ENCODE measurements around the gene METTL2B.
"Not testable (repeated sequence)": the region's sequence is repeated elsewhere in the genome, so short reads cannot be mapped to it uniquely, and the experiment has no call there.

The METTL2B gene

GRCh38 chr7:128476402-128477335, at the start of gene METTL2B:
METTL2B (plus strand) TSS chr7:128476748; CDS start chr7:128476766, 18 bp downstream.
- in situ Hi-C loops (cut with MboI; ENCODE audit: low sequenced_read_pairs, unreplicated experiment) = not testable (repeated sequence)
- peak; percentile 85 for DNase-seq (ENCODE audit: low spot score)
- TF ChIP-seq, protein P1, sequence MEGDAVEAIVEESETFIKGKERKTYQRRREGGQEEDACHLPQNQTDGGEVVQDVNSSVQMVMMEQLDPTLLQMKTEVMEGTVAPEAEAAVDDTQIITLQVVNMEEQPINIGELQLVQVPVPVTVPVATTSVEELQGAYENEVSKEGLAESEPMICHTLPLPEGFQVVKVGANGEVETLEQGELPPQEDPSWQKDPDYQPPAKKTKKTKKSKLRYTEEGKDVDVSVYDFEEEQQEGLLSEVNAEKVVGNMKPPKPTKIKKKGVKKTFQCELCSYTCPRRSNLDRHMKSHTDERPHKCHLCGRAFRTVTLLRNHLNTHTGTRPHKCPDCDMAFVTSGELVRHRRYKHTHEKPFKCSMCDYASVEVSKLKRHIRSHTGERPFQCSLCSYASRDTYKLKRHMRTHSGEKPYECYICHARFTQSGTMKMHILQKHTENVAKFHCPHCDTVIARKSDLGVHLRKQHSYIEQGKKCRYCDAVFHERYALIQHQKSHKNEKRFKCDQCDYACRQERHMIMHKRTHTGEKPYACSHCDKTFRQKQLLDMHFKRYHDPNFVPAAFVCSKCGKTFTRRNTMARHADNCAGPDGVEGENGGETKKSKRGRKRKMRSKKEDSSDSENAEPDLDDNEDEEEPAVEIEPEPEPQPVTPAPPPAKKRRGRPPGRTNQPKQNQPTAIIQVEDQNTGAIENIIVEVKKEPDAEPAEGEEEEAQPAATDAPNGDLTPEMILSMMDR (IDR thresholded peaks at IDR 0.05; ENCODE audit: borderline replicate concordance, control extremely low read depth, extremely low read depth, insufficient read depth, missing control alignments) = peak; percentile 11

- in situ Hi-C loops (cut with MboI; ENCODE audit: low sequenced_read_pairs, unreplicated experiment) = loop anchor here (5.0 kb wide), 1 partner anchor 35 kb away; no protein-coding TSS in a partner anchor
- TF ChIP-seq, protein P1 (IDR thresholded peaks at IDR 0.05; ENCODE audit: borderline replicate concordance, control extremely low read depth, extremely low read depth, insufficient read depth, missing control alignments) = peak; percentile 43
- peak; percentile 54 for DNase-seq (ENCODE audit: low spot score)
These were observed 49.2 kb upstream of the METTL2B start for GRCh38 chr7:128427289-128427891.

DNA sequence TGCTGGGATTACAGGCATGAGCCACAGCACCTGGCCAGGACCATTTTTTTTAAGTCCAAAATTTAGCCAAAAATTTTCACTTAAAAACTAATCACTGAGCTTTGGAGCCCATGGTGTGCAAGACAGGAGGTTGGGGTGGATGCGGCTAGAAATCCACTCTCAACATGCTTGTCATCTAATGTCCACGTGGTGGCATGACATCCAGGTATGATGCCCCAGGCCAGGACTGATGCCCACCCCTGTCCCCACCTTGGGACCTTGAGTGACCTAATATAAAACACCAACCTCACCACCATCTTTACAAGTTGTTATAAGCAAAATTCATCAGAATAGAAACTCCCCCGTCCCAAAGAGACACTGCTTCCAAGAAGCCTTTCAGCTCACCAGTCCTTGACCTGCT, 46.3 kb upstream of the METTL2B start:
- TF ChIP-seq, protein P1 (IDR thresholded peaks at IDR 0.05; ENCODE audit: borderline replicate concordance, control extremely low read depth, extremely low read depth, insufficient read depth, missing control alignments) = no peak
- no peak for DNase-seq (ENCODE audit: low spot score)

DNA sequence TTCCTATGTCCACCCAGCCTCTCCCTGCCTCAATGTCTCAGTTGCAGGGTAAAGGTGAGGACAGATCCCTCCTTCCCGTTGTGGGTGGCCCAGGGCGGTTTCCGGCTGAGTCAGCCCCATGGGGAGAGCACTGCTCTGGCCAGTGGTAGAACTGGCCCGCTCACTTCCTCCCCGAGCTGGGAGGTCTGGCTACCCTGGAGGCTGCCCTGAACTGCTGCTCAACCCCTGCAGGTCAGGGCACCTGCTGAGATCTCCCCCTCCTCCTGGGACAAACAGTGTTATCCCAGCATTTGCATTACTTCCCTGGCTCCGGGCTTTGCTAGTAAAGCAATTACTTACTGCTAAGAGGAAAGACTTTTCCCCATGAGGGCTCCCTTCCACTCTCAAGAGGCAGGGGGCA, 45.3 kb upstream of the METTL2B start:
- in situ Hi-C loops (cut with MboI; ENCODE audit: low sequenced_read_pairs, unreplicated experiment) = no loop called here
- DNase-seq (ENCODE audit: low spot score) = no peak
- TF ChIP-seq, protein P1 (IDR thresholded peaks at IDR 0.05; ENCODE audit: borderline replicate concordance, control extremely low read depth, extremely low read depth, insufficient read depth, missing control alignments) = no peak

More for the DNA sequence above, 46.3 kb upstream of the METTL2B start:
- in situ Hi-C loops (cut with MboI; ENCODE audit: low sequenced_read_pairs, unreplicated experiment) = no loop called here

DNA sequence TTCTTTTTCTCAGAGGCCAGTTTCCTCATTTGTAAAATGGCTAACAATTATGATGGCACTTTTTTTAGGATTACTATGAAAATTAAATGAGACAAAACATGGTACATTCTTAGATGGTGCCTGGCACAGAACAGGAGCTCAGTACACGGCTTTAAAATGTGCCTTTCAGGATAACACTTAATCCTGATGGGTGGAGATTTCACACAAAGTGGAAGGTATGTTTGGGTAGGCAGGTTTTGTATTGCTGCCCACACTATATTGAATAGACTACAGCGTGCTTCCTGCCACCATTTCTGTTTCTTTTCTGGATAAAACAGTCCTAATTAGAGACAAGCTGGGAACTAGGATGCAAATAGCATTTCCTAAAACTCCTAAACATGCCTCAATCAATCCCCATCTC, 44.8 kb upstream of the METTL2B start:
- TF ChIP-seq, protein P1 (IDR thresholded peaks at IDR 0.05; ENCODE audit: borderline replicate concordance, control extremely low read depth, extremely low read depth, insufficient read depth, missing control alignments) = no peak
- DNase-seq (ENCODE audit: low spot score) = no peak
- in situ Hi-C loops (cut with MboI; ENCODE audit: low sequenced_read_pairs, unreplicated experiment) = no loop called here

DNA sequence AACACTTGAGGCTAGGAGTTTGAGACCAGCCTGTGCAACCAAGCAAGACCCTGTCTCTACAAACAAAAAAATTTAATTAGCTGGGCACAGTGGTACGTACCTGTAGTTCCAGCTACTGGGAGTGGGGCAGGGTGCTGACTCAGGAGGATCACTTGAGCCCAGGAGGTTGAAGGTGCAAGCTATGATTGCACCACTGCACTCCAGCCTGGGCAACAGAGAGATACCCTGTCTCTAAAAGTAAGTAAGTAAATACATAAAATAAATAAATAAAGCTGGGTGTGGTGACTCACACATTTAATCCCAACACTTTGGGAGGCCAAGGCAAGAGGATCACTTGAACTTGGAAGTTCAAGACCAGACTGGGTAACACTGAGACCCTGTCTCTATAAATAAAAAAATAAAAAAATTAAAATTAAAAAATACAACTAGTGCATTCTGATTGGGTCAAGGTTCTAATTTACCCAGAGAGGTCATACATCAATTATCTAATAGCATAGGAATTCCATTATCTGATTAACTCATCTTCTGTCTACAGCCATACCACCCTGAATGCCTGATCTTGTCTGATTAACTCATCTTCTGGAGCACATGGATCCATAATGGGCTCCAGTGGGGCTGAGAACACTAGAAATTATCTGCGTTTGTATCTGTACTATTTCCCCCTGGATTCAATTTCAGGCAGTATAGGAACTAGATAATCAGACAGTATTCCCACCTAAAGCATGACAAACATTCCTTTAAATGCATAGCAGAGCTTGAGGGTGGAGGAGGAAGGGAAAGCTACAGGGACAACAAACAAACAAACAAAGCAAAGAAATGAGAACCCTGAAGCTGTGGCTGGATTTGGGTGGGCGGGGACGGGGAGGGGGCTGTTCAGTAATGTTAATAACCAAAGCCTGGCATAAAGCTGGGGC, 41.9 kb upstream of the METTL2B start:
- no peak for DNase-seq (ENCODE audit: low spot score)
- in situ Hi-C loops (cut with MboI; ENCODE audit: low sequenced_read_pairs, unreplicated experiment) = no loop called here
- TF ChIP-seq, protein P1 (IDR thresholded peaks at IDR 0.05; ENCODE audit: borderline replicate concordance, control extremely low read depth, extremely low read depth, insufficient read depth, missing control alignments) = no peak

Measured in GM13976 (cell line).